Stimulated activated CD8-positive, alpha-beta memory T cell treated with anti-CD3 and anti-CD28 coated beads, Interleukin-7, amount 100 ng/mL, for 24 hours (primary cell): ENCODE data around the gene OPN1MW3.
"Not testable (repeated sequence)": the region's sequence is repeated elsewhere in the genome, so short reads cannot be mapped to it uniquely, and the experiment has no call there.

ENCODE experiments used
- DNase-seq: peaks from one replicate; pipeline ENCODE4 v3.0.0-alpha.2; 2020; ENCODE audit warnings: low read depth

OPN1MW3 gene

GRCh38 chrX:154296731-154297130, 39.3 kb downstream of the OPN1MW3 start:
- no peak for DNase-seq

DNA sequence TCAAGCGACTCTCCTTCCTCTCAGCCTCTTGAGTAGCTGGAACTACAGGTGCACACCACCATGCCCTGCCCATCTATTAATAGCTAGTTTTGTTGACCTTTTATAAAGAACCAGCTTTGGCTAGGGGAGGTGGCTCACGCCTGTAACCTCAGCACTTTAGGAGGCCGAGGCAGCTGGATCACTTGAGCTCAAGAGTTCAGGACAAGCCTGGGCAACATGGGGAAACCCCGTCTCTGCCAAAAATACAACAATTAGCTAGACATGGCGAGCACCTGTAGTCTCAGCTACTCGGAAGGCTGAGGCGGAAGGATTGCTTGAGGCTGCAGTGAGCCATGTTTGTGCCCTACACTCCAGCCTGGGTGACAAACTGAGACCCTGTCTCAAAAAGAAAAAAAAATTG, 40.9 kb downstream of the OPN1MW3 start:
- no peak for DNase-seq

- no peak for DNase-seq
These were observed 43.4 kb downstream of the OPN1MW3 start for GRCh38 chrX:154300816-154301215.

DNA sequence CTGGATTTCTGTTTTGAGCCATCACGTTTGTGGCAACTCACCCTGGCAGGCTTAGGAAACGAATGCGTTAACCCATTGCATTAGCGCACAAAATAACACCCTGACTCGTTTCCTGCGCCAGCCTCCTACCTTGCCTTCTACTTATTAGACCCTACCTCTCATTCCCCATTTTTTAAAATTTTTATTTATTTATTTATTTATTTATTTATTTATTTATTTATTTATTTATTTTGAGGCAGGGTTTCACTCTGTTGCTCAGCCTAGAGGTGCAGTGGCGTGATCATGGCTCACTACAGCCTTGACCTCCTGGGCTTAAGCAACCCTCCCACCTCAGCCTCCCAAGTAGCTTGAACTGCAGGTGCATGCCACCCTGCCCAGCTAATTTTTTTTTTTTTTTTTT, 45.6 kb downstream of the OPN1MW3 start:
- not testable (repeated sequence) for DNase-seq

DNA sequence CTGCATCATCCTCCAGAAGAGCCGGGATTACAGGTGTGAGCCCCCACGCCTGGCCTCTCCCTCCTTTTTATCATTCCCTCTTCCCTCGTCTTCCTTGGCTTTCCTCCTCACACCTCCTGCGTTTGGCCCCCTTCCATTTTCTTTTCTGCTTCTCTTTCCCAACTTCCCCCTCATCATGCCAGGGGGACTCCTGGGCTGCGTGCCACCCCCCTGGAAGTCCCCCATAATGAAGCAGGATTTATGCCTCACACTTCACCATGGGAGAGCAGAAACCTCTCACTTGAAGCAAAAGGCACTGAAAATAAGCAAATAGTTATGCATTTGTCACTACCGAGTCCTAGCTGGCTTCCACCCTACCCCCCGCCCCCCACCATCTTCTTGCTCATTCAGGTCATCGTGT, 46.1 kb downstream of the OPN1MW3 start:
- DNase-seq, result no peak

- no peak for DNase-seq
These were observed 47.5 kb downstream of the OPN1MW3 start for GRCh38 chrX:154304846-154305245.

GRCh38 chrX:154305541-154306205, 48.3 kb downstream of the OPN1MW3 start:
- DNase-seq, result no peak

GRCh38 chrX:154307202-154307601, 49.8 kb downstream of the OPN1MW3 start:
- no peak for DNase-seq

DNA sequence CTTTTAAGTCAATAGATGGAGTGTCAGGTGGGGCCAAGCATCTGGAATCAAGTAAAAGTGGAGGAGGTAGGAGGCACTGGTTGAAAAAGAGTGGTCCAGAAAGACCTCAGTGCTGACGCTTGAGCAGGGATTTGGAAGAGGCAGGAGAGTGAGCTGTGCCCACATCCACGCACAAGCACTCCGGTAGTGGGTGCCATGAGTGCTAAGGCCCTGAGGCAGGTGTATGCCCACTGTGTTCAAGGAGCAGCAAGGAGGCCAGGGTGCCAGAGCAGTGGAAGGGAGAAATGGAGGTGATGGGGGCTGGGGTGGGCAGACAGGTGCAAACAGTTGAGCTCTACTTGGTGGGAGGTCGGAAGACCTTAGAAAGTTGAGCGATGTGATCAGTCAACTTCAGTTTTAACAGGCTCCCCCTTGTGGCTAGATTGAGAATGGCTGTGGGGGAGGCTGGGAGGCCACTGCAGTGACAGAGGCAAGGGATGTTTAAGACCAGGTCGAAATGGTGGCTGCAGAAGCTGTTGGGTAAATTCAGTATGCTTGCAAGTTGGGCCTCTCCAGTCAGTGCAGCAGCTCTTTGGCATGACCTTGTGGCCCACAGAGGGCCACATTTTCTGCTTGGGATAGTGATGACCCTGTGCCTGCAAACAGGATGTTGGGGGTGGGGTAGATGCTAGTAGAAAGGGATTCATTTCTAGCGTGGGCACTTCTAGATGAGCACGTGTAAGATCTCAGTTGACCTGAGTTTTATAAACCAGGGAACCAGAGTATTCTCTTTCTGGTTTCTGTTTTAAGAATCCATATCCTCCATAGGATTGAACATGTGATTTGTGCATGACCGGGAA, 50.9 kb downstream of the OPN1MW3 start:
- peak; percentile 55 for DNase-seq

DNA sequence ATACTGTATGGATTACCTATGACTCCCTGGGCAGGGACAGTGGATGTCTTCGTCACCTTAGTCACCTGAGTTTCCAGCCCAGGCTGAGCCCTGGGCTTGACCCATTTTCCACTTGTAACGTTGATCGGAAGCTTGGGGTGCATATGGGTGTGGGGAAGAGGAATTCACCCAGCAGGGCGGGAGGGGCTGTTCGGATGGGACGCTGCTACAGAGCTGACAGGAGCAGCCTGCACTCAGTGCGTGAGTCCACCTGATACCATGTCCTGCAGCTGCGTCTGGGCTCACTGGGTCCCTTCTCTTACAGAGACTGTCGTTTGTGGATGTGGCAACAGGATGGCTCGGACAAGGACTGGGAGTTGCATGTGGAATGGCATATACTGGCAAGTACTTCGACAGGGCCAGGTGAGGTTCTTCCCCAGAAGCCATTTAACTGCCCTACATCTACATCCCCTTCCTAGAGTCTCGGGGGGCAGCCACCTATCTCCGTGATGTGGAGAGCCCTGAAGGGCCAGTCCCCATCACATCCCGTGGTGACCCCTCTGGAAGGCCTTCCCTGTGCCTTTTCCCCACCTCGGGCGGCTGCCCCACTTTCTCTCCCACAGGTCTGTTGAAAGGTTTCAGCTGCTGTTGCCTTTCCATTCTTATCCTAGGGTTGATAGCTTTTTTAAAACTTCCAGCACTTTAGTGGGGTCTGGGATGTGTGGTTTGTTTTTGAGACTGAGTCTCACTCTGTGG, 51.8 kb downstream of the OPN1MW3 start:
- DNase-seq, result no peak

- no peak for DNase-seq
These were observed 53.5 kb downstream of the OPN1MW3 start for GRCh38 chrX:154310616-154311536.

- no peak for DNase-seq
These were observed 54.7 kb downstream of the OPN1MW3 start for GRCh38 chrX:154312116-154312515.

DNA sequence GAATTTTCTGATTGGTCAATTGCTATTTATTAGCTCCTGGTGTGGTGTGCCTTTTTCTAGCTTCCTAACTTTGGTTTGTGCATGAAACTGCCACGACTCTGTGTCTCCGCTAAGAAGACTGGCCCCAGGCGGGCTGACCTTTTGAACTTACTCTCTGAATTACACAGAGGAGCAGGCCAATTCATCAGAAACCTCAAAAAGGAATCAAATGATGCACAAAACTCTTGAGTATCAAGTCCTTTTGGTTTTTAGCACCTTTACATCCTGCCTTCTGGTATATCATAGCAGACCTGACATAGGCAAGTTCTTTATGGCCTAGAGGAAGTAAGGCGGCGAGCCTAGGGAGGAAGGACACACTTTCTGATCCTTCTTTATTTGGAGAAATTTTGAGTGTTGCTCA, 55.8 kb downstream of the OPN1MW3 start:
- DNase-seq, result no peak

- no peak for DNase-seq
These were observed 58.0 kb downstream of the OPN1MW3 start for GRCh38 chrX:154315416-154315815.

DNA sequence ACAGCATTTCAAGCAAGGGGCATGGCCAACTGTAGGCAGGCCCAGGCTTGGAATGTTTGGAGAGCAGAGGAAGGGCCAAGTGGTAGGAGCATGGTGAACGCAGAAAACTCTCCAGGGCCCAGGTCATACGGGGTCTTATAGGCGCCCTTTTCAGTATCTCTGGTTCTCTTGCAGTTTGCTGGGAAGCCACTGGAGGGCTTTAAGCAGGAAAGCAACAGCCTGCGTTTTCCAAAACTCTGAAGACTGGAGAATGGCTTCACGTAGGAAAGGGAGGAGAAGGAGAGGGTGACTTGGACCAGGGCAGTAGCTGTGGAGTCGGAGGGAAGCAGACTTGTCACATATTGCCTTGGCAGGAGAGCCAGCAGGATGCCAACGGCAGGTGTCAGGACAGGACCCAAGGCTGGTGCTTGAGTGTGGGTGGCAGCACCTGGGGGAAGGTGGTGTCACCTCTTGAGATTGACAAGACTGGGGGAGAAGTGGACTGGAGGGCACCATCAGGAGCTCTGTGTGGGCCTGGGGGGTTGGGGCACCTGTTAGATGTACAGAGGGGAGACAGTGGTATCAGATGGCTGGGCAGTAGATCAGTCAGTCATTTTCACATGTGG, 60.1 kb downstream of the OPN1MW3 start:
- no peak for DNase-seq

GRCh38 chrX:154320406-154320805, 63.0 kb downstream of the OPN1MW3 start:
- no peak for DNase-seq
